Astrocyte (in vitro differentiated cells and primary cell): Measurements from ENCODE around the gene CBX2.

Experiments used
- CTCF ChIP-seq: IDR thresholded peaks from 2 replicates; pipeline ENCODE4 v1.5.1; 2011; ENCODE audit warnings: low read depth, mild to moderate bottlenecking, inconsistent platforms, low read length, moderate library complexity; ENCODE audit not compliant: insufficient read depth
- EZH2 ChIP-seq: IDR thresholded peaks from 2 replicates; pipeline ENCODE4 v1.6.1; 2012; ENCODE audit warnings: mild to moderate bottlenecking, low read length, inconsistent platforms; ENCODE audit not compliant: insufficient read depth

- TF ChIP-seq CTCF, result peak; percentile 38
- no peak for TF ChIP-seq EZH2
Measured at GRCh38 chr17:79834565-79835469, 56.9 kb downstream of the CBX2 start.
